Epithelial cell of esophagus (primary cell): Measurements from ENCODE around the gene CD82.

Experiments
- DNase-seq: peaks from one replicate; pipeline ENCODE4 v3.0.0; 2010; ENCODE audit warnings: low read depth
- H3K4me3 ChIP-seq: 2 replicates; pipeline ENCODE4 v1.5.1; 2011; ENCODE audit warnings: mild to moderate bottlenecking, low read length, control low read depth
- TF ChIP-seq, protein P1 (sequence below): IDR thresholded peaks from 2 replicates; pipeline ENCODE4 v1.5.1; 2011; ENCODE audit warnings: low read depth, mild to moderate bottlenecking, low read length, control low read depth, inconsistent platforms; ENCODE audit not compliant: insufficient read depth; ENCODE audit errors: missing control alignments

CD82 gene

DNA sequence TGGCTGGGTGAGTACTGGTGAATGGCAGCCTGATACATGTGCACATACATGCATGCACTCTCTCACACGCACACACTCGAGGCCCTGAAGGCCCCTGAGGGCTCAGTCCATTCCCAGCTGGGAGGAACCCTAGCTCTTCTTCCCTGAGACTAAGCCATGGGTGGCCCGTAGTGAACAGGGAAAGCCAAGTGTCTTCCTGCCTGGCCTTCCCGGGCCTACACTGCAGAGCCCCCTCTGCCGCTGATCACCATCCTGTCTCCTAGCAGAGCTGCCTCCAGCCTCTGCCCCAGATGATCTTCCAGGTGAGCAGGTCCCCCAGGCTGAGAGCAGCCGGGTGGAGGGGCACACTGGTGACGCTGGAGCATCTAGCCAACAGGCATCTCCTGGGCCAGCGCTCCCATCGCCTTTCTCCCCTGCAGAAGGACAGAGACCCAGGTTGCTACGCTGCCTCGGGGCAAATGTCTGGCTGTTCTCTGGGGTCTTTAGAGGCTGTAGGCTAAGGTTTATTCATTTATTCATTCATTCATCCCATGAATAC, 57.3 kb downstream of the CD82 start:
- TF ChIP-seq, protein P1, sequence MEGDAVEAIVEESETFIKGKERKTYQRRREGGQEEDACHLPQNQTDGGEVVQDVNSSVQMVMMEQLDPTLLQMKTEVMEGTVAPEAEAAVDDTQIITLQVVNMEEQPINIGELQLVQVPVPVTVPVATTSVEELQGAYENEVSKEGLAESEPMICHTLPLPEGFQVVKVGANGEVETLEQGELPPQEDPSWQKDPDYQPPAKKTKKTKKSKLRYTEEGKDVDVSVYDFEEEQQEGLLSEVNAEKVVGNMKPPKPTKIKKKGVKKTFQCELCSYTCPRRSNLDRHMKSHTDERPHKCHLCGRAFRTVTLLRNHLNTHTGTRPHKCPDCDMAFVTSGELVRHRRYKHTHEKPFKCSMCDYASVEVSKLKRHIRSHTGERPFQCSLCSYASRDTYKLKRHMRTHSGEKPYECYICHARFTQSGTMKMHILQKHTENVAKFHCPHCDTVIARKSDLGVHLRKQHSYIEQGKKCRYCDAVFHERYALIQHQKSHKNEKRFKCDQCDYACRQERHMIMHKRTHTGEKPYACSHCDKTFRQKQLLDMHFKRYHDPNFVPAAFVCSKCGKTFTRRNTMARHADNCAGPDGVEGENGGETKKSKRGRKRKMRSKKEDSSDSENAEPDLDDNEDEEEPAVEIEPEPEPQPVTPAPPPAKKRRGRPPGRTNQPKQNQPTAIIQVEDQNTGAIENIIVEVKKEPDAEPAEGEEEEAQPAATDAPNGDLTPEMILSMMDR: no peak
- peak; percentile 50 for DNase-seq

DNA sequence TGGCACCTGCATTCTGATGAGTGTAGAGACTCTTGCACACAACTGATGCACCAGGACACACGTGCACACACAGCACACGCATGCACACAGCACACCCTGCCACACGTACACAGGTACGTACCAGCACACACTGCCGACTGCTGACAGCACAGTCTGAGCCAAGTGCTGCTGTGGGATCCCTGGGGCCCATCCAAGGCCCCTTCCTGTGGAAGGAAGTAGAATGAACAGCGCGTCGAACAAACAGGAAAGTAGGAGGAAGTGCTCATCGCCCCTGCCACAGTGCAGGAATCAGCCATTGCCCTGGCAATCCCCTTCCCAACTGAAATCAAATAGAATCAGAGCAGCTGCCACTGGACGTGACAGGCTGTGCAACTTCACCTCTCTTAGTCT, 57.9 kb downstream of the CD82 start:
- no peak overlapping the region for H3K4me3 ChIP-seq
- TF ChIP-seq, protein P1: no peak
- DNase-seq: no peak

More for the DNA sequence above, 57.3 kb downstream of the CD82 start:
- H3K4me3 ChIP-seq: no peak overlapping the region

DNA sequence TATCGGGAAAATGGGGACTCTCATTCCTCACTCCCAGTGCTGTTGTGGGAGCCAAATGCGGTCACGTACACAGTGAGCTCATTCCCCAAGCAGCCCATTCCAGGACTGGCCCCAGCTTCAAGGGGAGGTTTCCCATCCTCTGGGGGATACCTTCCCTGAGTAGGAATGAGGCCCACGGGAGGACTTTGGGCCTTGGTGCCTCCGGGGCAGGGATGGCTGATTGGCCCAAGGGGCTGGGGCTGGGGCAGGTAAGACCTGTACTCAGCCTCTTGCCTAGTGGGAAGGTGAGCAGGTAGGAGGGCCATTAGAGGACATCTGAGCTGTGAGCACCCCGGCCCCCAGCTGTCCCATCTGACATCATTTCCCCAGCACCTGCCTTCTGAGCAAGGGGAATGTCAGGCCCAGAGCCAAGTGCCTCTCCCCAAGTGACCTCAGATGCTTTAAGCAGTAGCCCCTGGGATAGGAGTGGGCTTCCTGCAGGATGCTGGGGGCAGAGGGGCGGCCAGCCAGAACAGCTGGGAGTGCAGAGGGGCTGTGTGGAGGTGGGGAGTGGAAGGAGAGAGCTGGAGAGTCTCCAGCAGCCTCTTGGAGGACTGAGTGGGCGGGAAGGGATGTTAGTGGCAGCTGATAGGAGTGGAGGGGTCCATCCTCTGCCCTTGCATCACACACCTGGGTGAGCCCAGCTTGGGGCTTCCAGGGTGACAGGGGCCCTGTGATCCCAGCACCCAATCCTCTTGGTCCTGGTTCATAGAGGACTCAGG, 58.4 kb downstream of the CD82 start:
- no peak overlapping the region for H3K4me3 ChIP-seq
- DNase-seq: no peak

DNA sequence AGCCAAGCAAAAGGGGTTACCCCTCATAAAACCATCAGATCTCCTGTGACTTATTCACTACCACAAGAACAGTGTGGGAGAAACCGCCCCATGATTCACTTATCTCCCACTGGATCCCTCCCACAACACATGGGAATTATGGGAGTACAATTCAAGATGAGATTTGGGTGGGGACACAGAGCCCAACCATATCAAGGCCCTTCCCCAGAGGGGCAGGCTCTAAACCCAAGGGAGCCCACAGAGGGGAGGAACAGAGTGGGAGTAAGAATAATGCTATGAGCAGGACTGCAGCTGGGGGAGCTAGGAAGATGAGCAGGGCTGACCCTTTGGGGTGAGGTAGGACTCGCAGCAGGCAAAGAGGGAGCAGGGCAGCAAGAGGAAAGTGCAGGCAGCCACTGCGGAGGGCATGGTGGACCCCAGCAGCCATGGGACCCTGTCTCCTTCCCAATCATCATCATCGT, 59.3 kb downstream of the CD82 start:
- TF ChIP-seq, protein P1: no peak
- no peak for DNase-seq
- H3K4me3 ChIP-seq: no peak overlapping the region

More for the DNA sequence above, 58.4 kb downstream of the CD82 start:
- TF ChIP-seq, protein P1: no peak

DNA sequence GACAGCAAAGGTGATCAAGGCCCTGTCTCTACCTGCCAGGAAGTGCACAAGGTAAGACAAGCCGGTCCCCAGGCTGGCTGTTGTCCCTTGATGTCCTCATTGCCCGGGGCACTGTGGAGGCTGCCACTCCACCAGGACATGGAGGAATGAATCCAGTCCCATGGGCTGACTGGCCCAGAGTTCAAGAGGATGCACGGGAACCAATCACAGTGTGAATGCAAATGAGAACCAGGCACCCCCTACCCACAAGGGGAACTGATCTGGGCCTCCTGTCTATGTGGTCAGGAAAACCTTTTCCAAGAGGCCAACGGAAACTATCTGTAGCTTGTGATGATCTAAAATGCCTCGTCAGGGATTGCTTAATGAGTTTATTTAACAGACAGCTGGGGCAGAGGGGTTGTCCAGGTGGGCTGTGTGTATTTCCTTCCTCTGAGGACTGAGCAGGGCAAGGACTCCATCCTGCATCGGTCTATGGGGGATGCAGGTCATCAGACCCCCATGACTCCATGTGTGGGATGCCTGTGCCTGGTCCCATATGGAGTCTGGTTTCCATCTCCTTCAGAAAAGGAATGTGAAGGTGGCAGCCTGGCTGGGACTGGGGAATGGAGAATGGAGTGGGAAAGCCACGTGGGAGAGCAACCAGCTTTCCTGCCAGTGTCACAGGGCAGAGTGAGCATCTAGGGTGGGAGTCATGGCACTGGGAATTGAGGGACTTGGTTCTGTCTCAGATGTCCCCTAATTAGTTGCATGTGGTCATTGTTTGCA, 60.5 kb downstream of the CD82 start:
- TF ChIP-seq, protein P1: no peak
- no peak for DNase-seq
- H3K4me3 ChIP-seq: no peak overlapping the region

DNA sequence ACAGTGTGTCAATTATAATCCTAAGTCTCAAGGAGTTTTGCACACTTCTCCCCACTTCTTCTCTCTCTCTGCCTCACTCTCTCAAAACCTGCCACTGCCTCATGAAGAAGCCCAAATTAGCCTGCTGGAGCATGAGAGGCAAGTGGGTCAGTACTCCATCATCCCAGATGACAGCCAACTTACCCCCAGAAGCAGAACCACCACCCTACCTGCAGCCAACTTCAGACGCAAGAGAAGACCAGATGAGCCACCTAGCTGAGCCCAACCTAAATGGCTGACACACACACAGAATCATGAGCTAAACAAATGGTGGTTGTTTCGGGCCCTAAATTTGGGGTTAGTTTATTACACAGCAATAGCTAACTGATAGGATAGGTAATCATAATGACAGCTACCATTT, 61.2 kb downstream of the CD82 start:
- TF ChIP-seq, protein P1: no peak
- no peak for DNase-seq
- H3K4me3 ChIP-seq: no peak overlapping the region
